ENCODE data around the gene TAOK2.

The TAOK2 gene

GRCh38 chr16:29993191-29993902 is 19.7 kb downstream of the TAOK2 start:
- H3K9ac ChIP-seq (ENCODE audit: low read length) = no peak overlapping the region

DNA sequence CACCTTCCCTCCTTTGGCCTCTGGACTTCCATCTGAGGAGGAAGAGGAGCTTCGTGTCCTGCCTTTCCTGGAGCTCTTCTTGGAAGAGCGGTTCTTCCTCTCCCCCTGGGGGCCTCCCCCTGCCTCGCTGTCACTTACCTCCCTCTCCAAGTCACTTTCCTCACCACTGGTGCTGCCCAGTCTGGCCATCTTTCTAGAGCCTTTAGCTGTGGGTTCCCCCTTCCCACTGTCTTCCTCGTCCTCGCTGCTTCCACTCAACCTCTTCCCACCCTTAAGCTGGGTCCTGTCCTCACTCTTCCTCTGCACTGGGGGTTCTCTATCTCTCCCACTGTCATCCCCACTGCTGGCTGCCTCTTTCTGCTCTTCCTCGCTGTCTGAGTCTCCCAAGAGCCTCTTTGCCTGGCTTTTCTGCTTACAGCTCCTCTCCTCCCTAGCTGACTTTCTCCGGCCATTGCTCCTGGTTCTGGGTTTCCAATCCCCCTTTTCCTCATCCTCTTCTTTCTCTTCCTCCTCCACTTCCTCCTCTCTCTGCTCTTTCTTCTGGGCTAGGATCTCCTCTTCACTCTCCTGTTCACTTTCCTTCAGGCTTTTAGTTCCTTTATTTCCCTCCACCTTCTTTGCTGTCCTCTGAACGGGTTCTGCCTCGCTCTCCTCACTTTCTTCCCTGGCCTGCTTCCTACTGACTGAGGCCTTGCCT is 20.4 kb downstream of the TAOK2 start:
- peaks cover 4% of the 10 kb centered on the region for H3K36me3 ChIP-seq (ENCODE audit: control insufficient read depth, insufficient read depth, low read length)

More at GRCh38 chr16:29993191-29993902, 19.7 kb downstream of the TAOK2 start:
- Histone ChIP-seq H3K4me1 (ENCODE audit: control insufficient read depth, insufficient read depth, low read length) (peaks cover 35% of the 10 kb centered on the region), H3K9me3 (ENCODE audit: control insufficient read depth, low read length) (no peaks in the 10 kb centered on the region), H3K4me3 (ENCODE audit: low read length) (no peak overlapping the region), H3K27me3 (ENCODE audit: control insufficient read depth, insufficient read depth, low read length) (no peaks in the 10 kb centered on the region), H3K36me3 (ENCODE audit: control insufficient read depth, insufficient read depth, low read length) (peaks cover 10% of the 10 kb centered on the region)

DNA sequence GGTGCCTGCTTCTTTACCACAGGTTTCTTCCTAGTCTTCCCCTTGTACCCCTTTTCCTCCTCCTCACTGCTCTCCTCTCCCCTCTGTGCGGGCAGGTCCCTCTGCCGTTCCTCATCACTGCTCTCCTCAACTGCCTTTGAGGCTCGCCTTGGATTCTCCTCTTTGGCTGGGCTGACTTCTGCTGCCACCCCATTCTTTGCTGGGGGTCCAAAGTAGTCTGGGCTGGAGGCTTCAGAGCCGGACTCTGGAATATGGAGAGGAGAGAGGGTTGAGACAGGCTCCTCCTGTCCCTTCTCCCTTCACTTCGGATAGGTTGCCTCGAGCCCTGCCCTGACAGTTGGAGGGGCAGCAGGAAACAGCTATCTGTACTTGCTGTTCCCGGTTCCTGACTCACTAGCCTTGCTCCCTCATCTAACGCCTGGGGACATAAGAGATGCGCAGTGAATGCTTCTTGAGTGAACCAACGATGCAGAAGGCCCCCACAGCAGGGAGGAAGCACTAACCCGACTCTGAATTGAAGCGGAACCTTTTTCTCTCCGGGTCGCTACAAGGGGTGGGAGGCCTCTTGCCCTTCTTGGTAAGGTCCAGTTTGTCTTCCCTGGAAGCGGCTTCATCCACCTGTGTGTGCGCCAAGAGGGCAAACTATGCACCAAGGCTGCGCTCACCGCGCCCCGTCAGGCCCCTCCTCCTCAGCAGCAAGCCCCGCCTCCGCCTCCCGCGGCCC is 21.1 kb downstream of the TAOK2 start:
- no peaks in the 10 kb centered on the region for H3K36me3 ChIP-seq (ENCODE audit: control insufficient read depth, insufficient read depth, low read length)

More for the DNA sequence above, 20.4 kb downstream of the TAOK2 start:
- H3K4me3 ChIP-seq (ENCODE audit: low read length) = no peak overlapping the region
- H3K4me1 ChIP-seq (ENCODE audit: control insufficient read depth, insufficient read depth, low read length) = peaks cover 31% of the 10 kb centered on the region
- peak overlapping the region; percentile 87 for H3K9ac ChIP-seq (ENCODE audit: low read length)
- H3K27me3 ChIP-seq (ENCODE audit: control insufficient read depth, insufficient read depth, low read length) = no peaks in the 10 kb centered on the region
- H3K9me3 ChIP-seq (ENCODE audit: control insufficient read depth, low read length) = no peaks in the 10 kb centered on the region

DNA sequence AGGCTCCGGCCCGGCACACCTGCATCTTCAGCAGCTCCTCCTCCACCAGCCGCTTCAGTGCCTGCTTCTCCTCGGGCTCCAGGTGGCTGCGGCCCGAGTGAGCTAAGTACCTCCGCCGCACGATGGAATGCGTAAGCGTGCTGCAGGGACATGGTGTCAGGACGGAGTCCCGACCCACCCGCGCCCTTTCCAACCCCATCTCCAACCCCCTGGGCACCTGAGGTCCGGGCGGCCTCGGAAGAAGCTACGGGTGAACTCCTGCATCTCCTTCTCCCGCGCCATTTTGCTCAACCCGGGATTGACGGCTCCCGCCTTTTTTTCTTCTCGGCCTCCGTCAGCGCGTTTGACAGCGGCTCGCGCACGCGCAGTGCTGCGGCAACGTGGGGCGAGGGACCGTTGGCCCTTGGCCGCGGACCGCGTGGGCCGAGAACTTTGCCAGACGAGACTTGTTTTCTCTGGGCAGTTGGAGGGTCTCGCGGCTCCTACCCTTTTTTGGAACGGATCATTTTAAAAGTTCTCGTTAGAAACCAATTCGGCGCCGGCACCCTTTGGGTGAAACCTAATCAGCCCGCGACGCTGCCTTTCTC is 21.7 kb downstream of the TAOK2 start, which contains the start of gene HIRIP3:
Gene HIRIP3 (minus strand): TSS at position 294 of the 587 bp plus-strand sequence. CDS start 12 bp downstream, at position 282.
- H3K9me3 ChIP-seq (ENCODE audit: control insufficient read depth, low read length) = no peaks in the 10 kb centered on the region
- H3K9ac ChIP-seq (ENCODE audit: low read length) = peak within 1 kb of the TSS; percentile 87
- H3K36me3 ChIP-seq (ENCODE audit: control insufficient read depth, insufficient read depth, low read length) = no peaks in the 10 kb centered on the region
- no peaks in the 10 kb centered on the region for H3K27me3 ChIP-seq (ENCODE audit: control insufficient read depth, insufficient read depth, low read length)
- peaks cover 21% of the 10 kb centered on the region for H3K4me1 ChIP-seq (ENCODE audit: control insufficient read depth, insufficient read depth, low read length)
- peak within 1 kb of the TSS; percentile 85 for H3K4me3 ChIP-seq (ENCODE audit: low read length)

More for the DNA sequence above, 21.1 kb downstream of the TAOK2 start:
- H3K4me3 ChIP-seq (ENCODE audit: low read length) = peak overlapping the region; percentile 85
- peaks cover 24% of the 10 kb centered on the region for H3K4me1 ChIP-seq (ENCODE audit: control insufficient read depth, insufficient read depth, low read length)
- peak overlapping the region; percentile 87 for H3K9ac ChIP-seq (ENCODE audit: low read length)
- no peaks in the 10 kb centered on the region for H3K27me3 ChIP-seq (ENCODE audit: control insufficient read depth, insufficient read depth, low read length)
- no peaks in the 10 kb centered on the region for H3K9me3 ChIP-seq (ENCODE audit: control insufficient read depth, low read length)

GRCh38 chr16:29995911-29996765 is 22.5 kb downstream of the TAOK2 start, which contains the start of gene INO80E:
INO80E (plus strand) TSS chr16:29996241; CDS start chr16:29996311, 70 bp downstream.
- Histone ChIP-seq H3K4me3 (ENCODE audit: low read length) (peak within 1 kb of the TSS; percentile 85), H3K9ac (ENCODE audit: low read length) (peak within 1 kb of the TSS; percentile 87), H3K27me3 (ENCODE audit: control insufficient read depth, insufficient read depth, low read length) (no peaks in the 10 kb centered on the region), H3K9me3 (ENCODE audit: control insufficient read depth, low read length) (no peaks in the 10 kb centered on the region), H3K36me3 (ENCODE audit: control insufficient read depth, insufficient read depth, low read length) (no peaks in the 10 kb centered on the region), H3K4me1 (ENCODE audit: control insufficient read depth, insufficient read depth, low read length) (peaks cover 17% of the 10 kb centered on the region)

GRCh38 chr16:29996766-29997250 is 23.1 kb downstream of the TAOK2 start:
- Histone ChIP-seq H3K27me3 (ENCODE audit: control insufficient read depth, insufficient read depth, low read length) (no peaks in the 10 kb centered on the region), H3K4me3 (ENCODE audit: low read length) (peak overlapping the region; percentile 69), H3K9me3 (ENCODE audit: control insufficient read depth, low read length) (no peaks in the 10 kb centered on the region), H3K36me3 (ENCODE audit: control insufficient read depth, insufficient read depth, low read length) (no peaks in the 10 kb centered on the region), H3K9ac (ENCODE audit: low read length) (peak overlapping the region; percentile 87), H3K4me1 (ENCODE audit: control insufficient read depth, insufficient read depth, low read length) (peaks cover 17% of the 10 kb centered on the region)

DNA sequence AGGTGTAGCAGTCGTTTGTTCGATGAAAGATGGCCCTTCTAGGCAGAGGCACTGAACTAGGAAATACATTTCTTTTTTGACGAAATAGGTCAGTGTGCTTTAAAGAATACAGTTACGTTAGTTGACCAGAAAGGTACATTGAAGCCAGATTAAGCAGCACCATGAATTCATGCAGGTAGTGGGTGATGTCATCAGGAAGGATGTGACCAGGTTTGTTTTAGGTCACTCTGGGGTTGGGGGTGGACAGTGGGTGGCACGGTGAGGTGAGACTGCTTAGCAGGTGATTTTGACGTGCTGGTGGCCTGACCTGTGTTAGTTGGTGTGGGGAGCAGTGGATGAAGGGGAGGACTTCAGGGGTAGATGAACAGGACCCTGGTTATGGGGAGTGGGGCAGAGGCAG is 25.9 kb downstream of the TAOK2 start:
- H3K4me3 ChIP-seq (ENCODE audit: low read length) = no peak overlapping the region
- no peaks in the 10 kb centered on the region for H3K36me3 ChIP-seq (ENCODE audit: control insufficient read depth, insufficient read depth, low read length)
- peaks cover 10% of the 10 kb centered on the region for H3K4me1 ChIP-seq (ENCODE audit: control insufficient read depth, insufficient read depth, low read length)
- no peaks in the 10 kb centered on the region for H3K9me3 ChIP-seq (ENCODE audit: control insufficient read depth, low read length)
- no peaks in the 10 kb centered on the region for H3K27me3 ChIP-seq (ENCODE audit: control insufficient read depth, insufficient read depth, low read length)
- H3K9ac ChIP-seq (ENCODE audit: low read length) = no peak overlapping the region

DNA sequence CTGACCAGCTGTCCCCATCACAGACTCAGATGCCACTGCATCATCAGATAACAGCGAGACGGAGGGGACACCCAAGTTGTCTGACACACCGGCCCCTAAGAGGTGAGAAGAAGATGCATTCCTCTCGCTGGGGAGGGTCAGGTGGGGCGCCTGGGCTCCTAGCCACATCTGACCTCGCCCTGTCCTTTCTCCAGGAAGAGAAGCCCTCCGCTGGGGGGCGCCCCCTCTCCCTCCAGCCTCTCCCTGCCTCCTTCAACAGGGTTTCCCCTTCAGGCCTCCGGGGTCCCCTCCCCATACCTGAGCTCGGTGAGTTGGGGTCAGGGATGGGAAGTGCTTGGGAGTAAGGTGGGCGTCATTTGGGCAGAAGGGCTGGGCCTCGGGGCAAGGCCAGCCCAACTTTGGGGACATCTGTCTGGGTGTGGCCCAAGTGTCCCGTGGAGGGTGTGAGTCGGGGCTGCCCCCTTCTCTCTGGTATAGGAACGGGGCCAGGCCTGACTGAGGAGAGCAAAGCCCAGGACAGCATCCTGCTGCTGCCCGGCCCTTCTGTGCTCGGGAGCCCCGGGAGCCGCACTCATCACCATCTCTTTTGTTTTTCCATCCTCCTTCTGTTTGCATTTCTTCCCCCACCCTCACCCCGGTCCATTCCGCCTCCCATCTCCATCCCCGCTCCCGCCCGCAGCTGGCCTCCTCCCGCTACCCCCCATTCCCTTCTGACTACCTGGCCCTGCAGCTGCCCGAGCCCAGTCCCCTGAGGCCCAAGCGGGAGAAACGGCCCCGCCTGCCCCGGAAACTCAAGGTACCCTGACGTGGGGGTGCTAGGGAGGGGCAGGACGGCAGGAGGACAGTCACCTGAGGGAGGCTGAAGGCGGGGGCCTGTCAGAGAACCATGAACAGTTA is 27.3 kb downstream of the TAOK2 start:
- Histone ChIP-seq H3K4me1 (ENCODE audit: control insufficient read depth, insufficient read depth, low read length) (peaks cover 10% of the 10 kb centered on the region), H3K4me3 (ENCODE audit: low read length) (no peak overlapping the region), H3K9ac (ENCODE audit: low read length) (no peak overlapping the region), H3K36me3 (ENCODE audit: control insufficient read depth, insufficient read depth, low read length) (no peaks in the 10 kb centered on the region), H3K27me3 (ENCODE audit: control insufficient read depth, insufficient read depth, low read length) (no peaks in the 10 kb centered on the region), H3K9me3 (ENCODE audit: control insufficient read depth, low read length) (no peaks in the 10 kb centered on the region)

DNA sequence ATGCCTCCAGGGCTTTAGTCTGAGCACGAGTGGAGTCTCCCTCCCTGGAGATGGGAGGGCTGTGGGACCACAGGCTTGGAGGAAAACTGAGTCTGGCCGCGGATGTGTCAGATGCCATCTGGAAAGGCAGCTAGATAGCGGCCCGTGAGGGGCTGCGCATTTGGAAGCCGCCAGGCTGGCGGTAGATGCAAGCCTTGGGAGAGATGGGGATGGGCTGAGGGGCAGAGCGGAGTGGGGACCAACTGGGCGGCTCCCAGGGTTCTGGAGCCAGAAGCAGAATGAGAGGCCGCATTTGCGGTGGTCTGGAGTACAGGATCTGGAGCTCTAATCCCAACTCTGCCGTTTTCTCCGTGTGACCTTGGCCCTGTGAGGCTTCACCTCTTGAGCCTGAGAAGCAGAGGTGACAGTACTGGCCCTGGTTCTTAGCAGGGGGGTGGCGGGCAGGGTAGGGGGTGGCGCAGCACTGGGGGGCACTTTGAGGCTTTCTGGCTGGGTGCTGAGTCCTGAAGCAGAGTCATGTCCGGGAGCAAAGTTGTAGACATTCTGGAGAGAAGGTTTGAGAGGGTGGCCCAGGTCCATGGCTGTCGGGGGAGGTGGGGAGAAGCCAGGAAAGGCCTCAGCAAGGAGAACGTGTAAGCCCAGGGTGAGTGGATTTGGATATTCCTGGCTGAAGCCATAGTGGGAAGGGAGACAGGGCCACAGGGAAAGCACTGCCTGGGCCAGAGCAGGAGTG is 29.1 kb downstream of the TAOK2 start:
- Histone ChIP-seq H3K4me1 (ENCODE audit: control insufficient read depth, insufficient read depth, low read length) (peaks cover 3% of the 10 kb centered on the region), H3K27me3 (ENCODE audit: control insufficient read depth, insufficient read depth, low read length) (peaks cover 4% of the 10 kb centered on the region)

More for the DNA sequence above, 29.1 kb downstream of the TAOK2 start:
- no peaks in the 10 kb centered on the region for H3K36me3 ChIP-seq (ENCODE audit: control insufficient read depth, insufficient read depth, low read length)
- no peaks in the 10 kb centered on the region for H3K9me3 ChIP-seq (ENCODE audit: control insufficient read depth, low read length)
- H3K4me3 ChIP-seq (ENCODE audit: low read length) = no peak overlapping the region
- H3K9ac ChIP-seq (ENCODE audit: low read length) = no peak overlapping the region
